Prostate gland (tissue), 2 donors: ENCODE results near the gene CAND2. TPM values are rescaled to one million over a fixed set of nuclear protein-coding genes. Genes with fewer than 3 reads are reported as not detected.

Experiments
- DNase-seq: peaks from one replicate; pipeline ENCODE4 v3.0.0-alpha.2; 2019; ENCODE audit warnings: low spot score
- H3K27ac ChIP-seq, 2 donors: fragments of 200-600 bp; sonication (generic); 2 replicates each; pipeline ENCODE4 v1.5.1; 2017 to 2019
- H3K27me3 ChIP-seq: fragments of 200-600 bp; sonication (generic); replicated peaks from 2 replicates; pipeline ENCODE4 v1.5.1; 2019; ENCODE audit not compliant: insufficient read depth
- H3K36me3 ChIP-seq, 2 donors: fragments of 200-600 bp; sonication (generic); 1 replicate in 1 of 2; 2 replicates in 1 of 2; pipeline versions ENCODE4 v1.5.1 to v1.8.1; 2017 to 2019
- H3K4me1 ChIP-seq: fragments of 200-600 bp; sonication (generic); replicated peaks from 2 replicates; pipeline ENCODE4 v1.5.1; 2019
- H3K4me3 ChIP-seq, 2 donors: fragments of 200-600 bp; sonication (generic); 2 replicates each; pipeline ENCODE4 v1.5.1; 2017 to 2019
- H3K9me3 ChIP-seq: fragments of 200-600 bp; sonication (generic); 2 replicates; pipeline ENCODE4 v1.5.1; 2017
- POLR2A ChIP-seq: fragments of 450-650 bp; IDR thresholded peaks from one replicate; pipeline ENCODE4 v1.6.1; 2016; ENCODE audit warnings: antibody characterized with exemption, mild to moderate bottlenecking
- POLR2AphosphoS5 ChIP-seq: sonication (generic); formaldehyde crosslinking; IDR thresholded peaks from one replicate; pipeline ENCODE4 v1.6.1; 2017; ENCODE audit warnings: antibody characterized with exemption
- WGBS: methylation state at CpG from one replicate; pipeline ENCODE4 v1.1.5; 2018; 5-methylcytosine and 5-hydroxymethylcytosine counted together
- intact Hi-C: fragments of 100-400 bp; cut with DNase I; formaldehyde crosslinking; loops from one replicate; pipeline ENCODE4 v1.14.2; 2022
- total RNA-seq, 2 donors: library from RNA; depleted of rRNA; stranded (reverse); fragments of >200 nt; gene quantifications; one replicate each; pipeline ENCODE4 v1.1.0, GENCODE V29; 2016
- TF ChIP-seq, protein P1 (sequence below), 4 experiments: fragments of 200-600 bp in 2 of 4; fragments of 450-650 bp in 2 of 4; sonication (generic) in 2 of 4; IDR thresholded peaks; 1 replicate in 3 of 4; 2 replicates in 1 of 4; pipeline ENCODE4 v1.5.1; 2016 to 2019; ENCODE audit warnings: antibody characterized with exemption in 4 of 4, mild to moderate bottlenecking in 2 of 4, moderate library complexity in 2 of 4

Gene CAND2
- total RNA-seq, 2 donors from 2014 or later = 8.4 to 86.3 TPM

GRCh38 chr3:12829404-12829803 lies 32.9 kb downstream of the CAND2 start:
- 69% methylated on average over 4 of the region's 4 CpGs for whole genome bisulfite sequencing
- Histone ChIP-seq H3K4me1 (no peaks in the 10 kb centered on the region), H3K27me3 (no peaks in the 10 kb centered on the region), H3K4me3 (no peak overlapping the region), H3K36me3 (peaks cover 0 to 8% of the 10 kb centered on the region in 2 donors), H3K9me3 (no peaks in the 10 kb centered on the region), H3K27ac (no peak overlapping the region)
- intact Hi-C loops = no loop called here
- TF ChIP-seq, protein P1, sequence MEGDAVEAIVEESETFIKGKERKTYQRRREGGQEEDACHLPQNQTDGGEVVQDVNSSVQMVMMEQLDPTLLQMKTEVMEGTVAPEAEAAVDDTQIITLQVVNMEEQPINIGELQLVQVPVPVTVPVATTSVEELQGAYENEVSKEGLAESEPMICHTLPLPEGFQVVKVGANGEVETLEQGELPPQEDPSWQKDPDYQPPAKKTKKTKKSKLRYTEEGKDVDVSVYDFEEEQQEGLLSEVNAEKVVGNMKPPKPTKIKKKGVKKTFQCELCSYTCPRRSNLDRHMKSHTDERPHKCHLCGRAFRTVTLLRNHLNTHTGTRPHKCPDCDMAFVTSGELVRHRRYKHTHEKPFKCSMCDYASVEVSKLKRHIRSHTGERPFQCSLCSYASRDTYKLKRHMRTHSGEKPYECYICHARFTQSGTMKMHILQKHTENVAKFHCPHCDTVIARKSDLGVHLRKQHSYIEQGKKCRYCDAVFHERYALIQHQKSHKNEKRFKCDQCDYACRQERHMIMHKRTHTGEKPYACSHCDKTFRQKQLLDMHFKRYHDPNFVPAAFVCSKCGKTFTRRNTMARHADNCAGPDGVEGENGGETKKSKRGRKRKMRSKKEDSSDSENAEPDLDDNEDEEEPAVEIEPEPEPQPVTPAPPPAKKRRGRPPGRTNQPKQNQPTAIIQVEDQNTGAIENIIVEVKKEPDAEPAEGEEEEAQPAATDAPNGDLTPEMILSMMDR (IDR thresholded peaks at IDR 0.05) = no peak
- no peak for TF ChIP-seq POLR2AphosphoS5
- no peak for TF ChIP-seq POLR2A
- no peak for DNase-seq

DNA sequence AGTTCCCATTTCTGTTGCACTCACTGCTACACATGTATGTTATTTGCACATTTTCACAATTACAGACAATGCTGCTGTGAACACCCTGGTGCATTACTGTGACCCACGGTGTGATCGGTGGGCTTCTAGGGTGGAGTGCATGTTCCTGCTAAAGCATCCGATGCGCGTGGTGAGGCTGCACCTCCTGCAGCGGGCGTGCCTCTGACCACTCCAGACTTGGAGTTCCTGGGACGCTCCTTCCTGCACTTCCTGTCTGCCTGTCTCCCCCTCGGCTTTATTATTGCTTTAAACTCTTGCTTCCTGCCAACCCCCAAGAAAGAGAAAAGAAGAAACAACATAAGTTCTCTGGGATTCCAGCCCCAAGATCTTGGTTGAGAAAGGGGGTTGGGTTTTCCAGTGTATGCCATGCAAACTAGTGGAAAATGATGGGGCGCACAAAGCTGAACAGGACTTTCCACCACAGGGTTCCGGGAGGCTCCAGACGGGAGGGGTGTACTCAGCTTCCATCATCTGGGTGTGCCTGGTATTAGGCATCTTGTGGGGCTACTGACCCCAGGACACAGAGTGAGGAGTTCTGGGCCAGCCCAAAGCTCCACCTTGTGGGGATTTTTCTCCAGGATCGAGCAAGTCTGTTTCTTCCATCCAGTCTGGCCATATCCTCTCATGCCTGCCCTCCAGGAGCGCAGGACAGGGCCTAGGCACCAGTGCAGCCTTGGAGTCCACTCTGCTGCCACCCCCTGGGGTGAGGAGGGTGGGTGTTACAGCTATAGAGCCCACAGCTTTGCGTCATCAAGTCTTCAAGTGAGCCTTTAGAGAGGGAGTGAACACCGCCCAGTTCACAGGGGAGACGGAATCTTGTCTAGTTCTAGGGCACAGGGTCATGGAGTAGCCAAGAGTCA lies 33.7 kb downstream of the CAND2 start:
- DNase-seq = no peak
- Histone ChIP-seq H3K36me3 (peaks cover 0 to 9% of the 10 kb centered on the region in 2 donors), H3K9me3 (no peaks in the 10 kb centered on the region), H3K4me1 (no peaks in the 10 kb centered on the region), H3K4me3 (no peak overlapping the region), H3K27me3 (no peaks in the 10 kb centered on the region), H3K27ac (no peak overlapping the region)
- TF ChIP-seq POLR2A (no peak), POLR2AphosphoS5 (no peak)
- TF ChIP-seq, protein P1 (IDR thresholded peaks at IDR 0.05) = no peak
- WGBS = 78% methylated on average over 16 of the region's 17 CpGs
- intact Hi-C loops = loop anchor here (10.0 kb wide), 2 partner anchors 125 to 275 kb away; partner anchors contain the start of gene MKRN2

DNA sequence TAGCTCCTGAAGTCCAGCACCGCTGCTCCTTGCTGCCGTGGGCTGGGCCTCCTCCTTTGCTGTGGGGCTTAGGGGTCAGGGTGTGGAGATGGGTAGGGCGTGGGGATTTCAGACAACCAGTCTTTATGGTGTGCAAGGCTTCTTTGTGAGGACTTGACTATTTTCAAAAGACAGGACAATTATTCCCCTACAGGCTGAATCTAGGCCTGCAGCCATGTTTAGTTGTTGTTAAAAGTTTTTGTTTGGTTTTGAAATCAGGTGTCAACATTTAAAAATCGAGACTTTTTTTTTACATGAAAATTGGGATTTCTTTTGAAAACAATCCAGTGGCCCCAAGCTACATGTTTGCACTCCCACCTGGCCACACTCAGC lies 34.3 kb downstream of the CAND2 start:
- intact Hi-C loops = loop anchor here (10.0 kb wide), 2 partner anchors 126 to 276 kb away; partner anchors contain the start of gene MKRN2

GRCh38 chr3:12831301-12831866 lies 34.9 kb downstream of the CAND2 start:
- WGBS = 76% methylated on average over 5 of the region's 5 CpGs
- H3K27ac ChIP-seq = no peak overlapping the region
- intact Hi-C loops = loop anchor here (10.0 kb wide), 2 partner anchors 127 to 277 kb away; partner anchors contain the start of gene MKRN2

More for the DNA sequence above, 34.3 kb downstream of the CAND2 start:
- no peak for TF ChIP-seq POLR2AphosphoS5
- TF ChIP-seq, protein P1 (IDR thresholded peaks at IDR 0.05) = no peak
- TF ChIP-seq POLR2A = no peak
- peaks cover 3 to 14% of the 10 kb centered on the region in 2 donors for H3K36me3 ChIP-seq
- no peaks in the 10 kb centered on the region for H3K27me3 ChIP-seq
- H3K4me1 ChIP-seq = no peaks in the 10 kb centered on the region
- no peak for DNase-seq
- H3K27ac ChIP-seq = no peak overlapping the region
- WGBS = 82% methylated on average over 4 of the region's 4 CpGs
- no peak overlapping the region for H3K4me3 ChIP-seq
- H3K9me3 ChIP-seq = no peaks in the 10 kb centered on the region

More at GRCh38 chr3:12831301-12831866, 34.9 kb downstream of the CAND2 start:
- no peak for DNase-seq
- Histone ChIP-seq H3K4me1 (no peaks in the 10 kb centered on the region), H3K9me3 (no peaks in the 10 kb centered on the region), H3K4me3 (no peak overlapping the region), H3K27me3 (no peaks in the 10 kb centered on the region), H3K36me3 (peaks cover 7 to 17% of the 10 kb centered on the region in 2 donors)
- no peak for TF ChIP-seq POLR2AphosphoS5
- TF ChIP-seq POLR2A = no peak
- TF ChIP-seq, protein P1 (IDR thresholded peaks at IDR 0.05) = no peak
